ENCODE data around the gene TTC17. TPM values are rescaled to one million over a fixed set of nuclear protein-coding genes. Genes with fewer than 3 reads are reported as not detected.

The TTC17 gene
- polyA plus RNA-seq, 1 donor (not counting 4 experiments of a cell fraction or from before 2014, with no cell fraction given), result 53.4 TPM

- H3K9me1 ChIP-seq (ENCODE audit: control insufficient read depth, extremely low read depth, insufficient read depth, low read length), result peaks cover 3% of the 10 kb centered on the region
- H4K20me1 ChIP-seq (ENCODE audit: control insufficient read depth, extremely low read depth, insufficient read depth, low read length), result no peaks in the 10 kb centered on the region
- peaks cover 9% of the 10 kb centered on the region for H3K4me1 ChIP-seq (ENCODE audit: control insufficient read depth, extremely low read depth, insufficient read depth, low read length)
- no peak overlapping the region for H3K4me2 ChIP-seq (ENCODE audit: control insufficient read depth, extremely low read depth, insufficient read depth, low read depth, low read length)
- no peaks in the 10 kb centered on the region for H3K9me3 ChIP-seq (ENCODE audit: control insufficient read depth, low read depth, low read length)
- DNase-seq (ENCODE audit: low read depth, low spot score) (no peak), FAIRE-seq (no peak)
- H3K4me3 ChIP-seq (ENCODE audit: control insufficient read depth in 2 of 3, extremely low read depth in 1 of 3, insufficient read depth in 2 of 3, low read depth in 1 of 3, low read length in 3 of 3), result no peak overlapping the region
- peaks cover 3 to 7% of the 10 kb centered on the region in 2 experiments for H3K36me3 ChIP-seq (ENCODE audit: control insufficient read depth in 2 of 2, extremely low read depth in 1 of 2, insufficient read depth in 2 of 2, low read length in 2 of 2)
- peaks cover 4% of the 10 kb centered on the region for H3K79me2 ChIP-seq (ENCODE audit: control insufficient read depth, insufficient read depth, low read length)
- TF ChIP-seq EZH2 (IDR thresholded peaks at IDR 0.05; ENCODE audit: low read length) (no peak), CTCF (optimal IDR thresholded peaks at IDR 0.05 in 1 of 3, IDR thresholded peaks at IDR 0.05 in 1 of 3, conservative IDR thresholded peaks at IDR 0.05 in 1 of 3; ENCODE audit: extremely low read depth in 1 of 3, insufficient read depth in 2 of 3, low read length in 3 of 3) (no peak)
- no peak overlapping the region for H3K9ac ChIP-seq (ENCODE audit: control insufficient read depth, extremely low read depth, insufficient read depth, low read length)
- H3K27me3 ChIP-seq (ENCODE audit: control insufficient read depth, extremely low read depth, insufficient read depth, low read length), result no peaks in the 10 kb centered on the region
- H3K27ac ChIP-seq (ENCODE audit: control insufficient read depth, insufficient read depth, low read length), result no peak overlapping the region
- H2AFZ ChIP-seq (ENCODE audit: control insufficient read depth, low read length), result no peak overlapping the region
- dilution Hi-C loops (cut with MboI; ENCODE audit: extremely low pct_ligation_motif_present, low sequenced_read_pairs), result no loop called here
Measured at GRCh38 chr11:43384393-43384792, 25.7 kb downstream of the TTC17 start.

GRCh38 chr11:43392713-43393112 is 34.0 kb downstream of the TTC17 start:
- Histone ChIP-seq H3K4me2 (ENCODE audit: control insufficient read depth, extremely low read depth, insufficient read depth, low read depth, low read length) (no peak overlapping the region), H3K36me3 (ENCODE audit: control insufficient read depth in 2 of 2, extremely low read depth in 1 of 2, insufficient read depth in 2 of 2, low read length in 2 of 2) (peaks cover 4 to 5% of the 10 kb centered on the region in 2 experiments), H3K9ac (ENCODE audit: control insufficient read depth, extremely low read depth, insufficient read depth, low read length) (no peak overlapping the region), H4K20me1 (ENCODE audit: control insufficient read depth, extremely low read depth, insufficient read depth, low read length) (no peaks in the 10 kb centered on the region), H3K4me1 (ENCODE audit: control insufficient read depth, extremely low read depth, insufficient read depth, low read length) (no peaks in the 10 kb centered on the region), H3K27ac (ENCODE audit: control insufficient read depth, insufficient read depth, low read length) (no peak overlapping the region), H3K27me3 (ENCODE audit: control insufficient read depth, extremely low read depth, insufficient read depth, low read length) (no peaks in the 10 kb centered on the region), H3K4me3 (ENCODE audit: control insufficient read depth in 2 of 3, extremely low read depth in 1 of 3, insufficient read depth in 2 of 3, low read depth in 1 of 3, low read length in 3 of 3) (no peak overlapping the region), H3K9me3 (ENCODE audit: control insufficient read depth, low read depth, low read length) (no peaks in the 10 kb centered on the region), H3K9me1 (ENCODE audit: control insufficient read depth, extremely low read depth, insufficient read depth, low read length) (no peaks in the 10 kb centered on the region), H2AFZ (ENCODE audit: control insufficient read depth, low read length) (no peak overlapping the region), H3K79me2 (ENCODE audit: control insufficient read depth, insufficient read depth, low read length) (no peaks in the 10 kb centered on the region)
- no peak for FAIRE-seq
- TF ChIP-seq CTCF (optimal IDR thresholded peaks at IDR 0.05 in 1 of 3, IDR thresholded peaks at IDR 0.05 in 1 of 3, conservative IDR thresholded peaks at IDR 0.05 in 1 of 3; ENCODE audit: extremely low read depth in 1 of 3, insufficient read depth in 2 of 3, low read length in 3 of 3) (no peak), EZH2 (IDR thresholded peaks at IDR 0.05; ENCODE audit: low read length) (no peak)
- dilution Hi-C loops (cut with MboI; ENCODE audit: extremely low pct_ligation_motif_present, low sequenced_read_pairs), result no loop called here
- DNase-seq (ENCODE audit: low read depth, low spot score), result no peak
